Muscle of arm (tissue), 12 donors: ENCODE data around the gene ENG. TPM values are rescaled to one million over a fixed set of nuclear protein-coding genes. Genes with fewer than 3 reads are reported as not detected.
A peak's percentile ranks its signal among the peaks of the same experiment; 100 is the strongest.

ENCODE experiments used
- DNase-seq: peaks from one replicate; pipeline ENCODE4 v3.0.0-alpha.2; 2013
- polyA plus RNA-seq, 12 donors: library from polyadenylated mRNA; unstranded; fragments of 120-200 nt; gene quantifications; one replicate each; pipeline ENCODE4 v1.2.1, GENCODE V29; 2013; ENCODE audit not compliant: insufficient read length in 12 of 12

ENG gene
- polyA plus RNA-seq, 12 donors, result 42.2 to 65.8 (median 47.4) TPM; not detected in 1

DNA sequence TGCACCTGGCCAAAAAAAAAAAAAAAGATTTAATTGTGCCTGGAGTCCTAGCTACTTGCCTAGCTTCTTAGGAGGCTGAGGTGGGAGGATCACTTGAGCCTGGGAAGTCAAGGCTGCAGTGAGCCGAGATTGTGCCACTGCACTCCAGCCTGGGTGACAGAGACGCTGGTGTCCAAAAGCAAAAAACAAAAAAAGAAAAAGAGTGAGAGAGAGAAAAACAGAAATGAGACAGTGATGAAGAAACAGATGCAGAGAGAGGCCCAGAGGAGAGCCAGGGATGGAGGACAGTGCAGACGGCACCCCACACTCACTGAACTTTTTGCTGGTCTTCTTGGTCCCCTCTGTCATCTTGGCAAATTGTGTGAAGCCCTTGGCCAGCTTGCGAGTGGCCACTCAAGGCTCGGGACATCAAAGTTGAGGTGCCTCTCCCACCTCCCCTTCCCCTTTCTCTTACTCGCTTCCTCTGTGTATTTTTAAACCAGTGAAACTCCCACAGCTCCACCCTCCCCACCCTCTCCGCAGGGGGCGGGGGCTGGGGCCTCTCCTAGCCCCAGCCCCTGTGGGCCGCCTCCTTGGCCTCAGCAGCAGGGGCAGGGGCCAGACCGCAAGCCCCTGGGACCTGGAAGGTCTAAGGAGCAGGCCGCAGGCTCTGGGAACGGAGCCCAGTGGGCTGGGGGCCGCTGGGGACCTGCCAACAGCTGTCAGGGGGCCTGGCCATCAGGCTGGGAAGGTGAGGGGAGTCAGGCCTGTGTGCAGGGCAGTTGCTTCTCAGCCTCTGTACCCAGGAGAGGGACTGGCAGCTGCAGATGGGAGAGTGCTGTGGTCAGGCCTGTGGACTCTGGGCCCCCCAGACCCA, 76.0 kb downstream of the ENG start, which contains the start of gene SH2D3C:
Gene SH2D3C, minus strand, starts transcription at position 387 of the 856 bp plus-strand sequence. Its CDS starts 39 bp downstream, at position 348.
- no peak for DNase-seq

DNA sequence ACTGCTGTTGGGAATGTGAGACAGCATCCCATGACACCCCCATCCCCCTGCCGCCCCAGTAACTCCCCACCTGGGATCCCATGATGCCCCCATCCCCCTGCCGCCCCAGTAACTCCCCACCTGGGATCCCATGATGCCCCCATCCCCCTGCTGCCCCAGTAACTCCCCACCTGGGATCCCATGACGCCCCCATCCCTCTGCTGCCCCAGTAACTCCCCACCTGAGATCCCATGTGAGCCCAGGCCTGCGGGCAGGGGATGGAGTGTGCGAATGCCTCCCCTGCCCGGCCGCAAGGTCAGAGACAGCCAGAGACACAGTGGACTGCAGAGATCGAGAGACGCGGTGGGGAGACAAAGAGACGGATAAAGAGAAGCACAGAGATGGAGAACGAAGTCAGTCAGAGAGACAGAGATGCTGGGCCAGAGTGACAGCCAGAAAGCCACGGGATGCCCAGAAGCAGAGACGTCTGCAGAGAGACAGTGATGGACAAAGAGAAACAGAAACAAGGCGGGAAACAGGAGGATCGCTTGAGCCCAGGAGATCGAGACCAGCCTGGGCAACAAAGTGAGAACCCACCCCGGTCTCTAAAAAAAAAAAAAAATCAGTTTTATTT, 77.0 kb downstream of the ENG start:
- DNase-seq, result no peak

DNA sequence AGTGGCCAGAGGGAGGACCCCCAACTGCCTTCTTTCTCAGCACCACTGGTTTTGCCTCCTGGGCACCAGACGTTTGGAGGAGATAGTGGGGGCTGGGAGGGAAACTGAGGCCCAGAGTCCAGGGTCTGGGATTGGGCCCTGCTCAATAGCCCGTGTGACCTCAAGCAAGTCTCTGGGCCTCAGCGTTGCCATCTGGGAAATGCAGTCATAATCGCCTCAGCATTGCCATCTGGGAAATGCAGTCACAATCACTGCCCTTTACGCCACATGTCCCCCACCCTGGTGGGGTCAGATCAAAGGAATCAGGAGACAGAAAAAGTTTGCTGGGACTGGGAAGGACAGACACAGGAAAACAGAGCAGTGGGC, 77.6 kb downstream of the ENG start:
- no peak for DNase-seq

DNA sequence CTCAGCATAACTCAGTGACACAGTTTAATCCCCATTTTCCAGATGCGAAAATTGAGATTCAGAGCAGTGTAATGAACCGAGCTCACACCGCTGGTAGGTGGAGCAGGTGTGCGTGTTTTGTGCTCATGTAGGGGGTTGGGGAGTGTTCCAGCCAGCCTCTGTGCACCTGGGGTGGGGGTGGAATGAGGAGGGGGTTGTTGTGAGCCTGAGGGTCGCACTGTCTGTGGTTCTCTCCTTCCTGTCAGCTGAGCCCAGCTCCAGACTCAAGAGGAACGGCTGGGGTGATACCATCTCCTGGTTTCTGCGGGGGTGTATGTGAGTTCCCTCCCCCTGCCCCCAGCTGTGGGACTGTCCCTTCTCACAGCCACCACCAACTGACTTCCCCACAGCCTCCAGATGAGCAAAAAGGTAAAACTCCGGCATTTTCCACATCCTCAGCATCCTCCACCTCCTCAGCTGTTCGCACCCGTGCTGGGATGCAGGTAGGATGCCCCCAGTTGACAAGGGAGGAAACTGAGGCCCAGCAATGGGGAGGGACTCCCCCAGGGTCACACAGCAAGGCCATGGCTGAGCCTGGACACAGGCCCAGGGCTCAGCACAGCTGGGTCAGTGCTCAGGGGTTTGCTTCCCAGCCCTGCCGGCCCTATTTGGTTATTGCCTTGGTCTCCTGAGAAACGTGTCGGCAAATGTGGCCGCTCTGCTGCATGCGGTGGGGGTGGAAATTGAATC, 78.1 kb downstream of the ENG start:
- DNase-seq, result no peak

DNA sequence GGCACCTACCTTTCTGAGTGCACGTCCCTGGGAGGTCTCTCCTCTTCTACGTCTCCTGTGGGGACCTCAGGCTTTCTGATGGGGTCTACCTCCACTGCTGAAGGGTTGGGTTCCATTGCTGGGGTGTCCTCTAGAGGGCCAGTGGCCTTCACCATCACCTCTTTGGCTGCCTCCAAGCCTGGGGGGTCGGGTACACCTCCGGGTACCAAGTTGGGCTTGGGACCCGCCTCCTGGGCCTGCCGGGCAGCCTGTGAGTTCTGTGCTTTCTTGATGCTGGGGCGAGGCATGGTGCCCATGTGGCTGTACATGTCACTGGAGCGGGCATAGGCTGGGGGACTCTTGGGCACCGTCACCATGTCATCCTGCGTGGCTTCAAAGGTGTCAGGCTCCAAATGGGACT, 80.5 kb downstream of the ENG start:
- DNase-seq, result no peak

DNA sequence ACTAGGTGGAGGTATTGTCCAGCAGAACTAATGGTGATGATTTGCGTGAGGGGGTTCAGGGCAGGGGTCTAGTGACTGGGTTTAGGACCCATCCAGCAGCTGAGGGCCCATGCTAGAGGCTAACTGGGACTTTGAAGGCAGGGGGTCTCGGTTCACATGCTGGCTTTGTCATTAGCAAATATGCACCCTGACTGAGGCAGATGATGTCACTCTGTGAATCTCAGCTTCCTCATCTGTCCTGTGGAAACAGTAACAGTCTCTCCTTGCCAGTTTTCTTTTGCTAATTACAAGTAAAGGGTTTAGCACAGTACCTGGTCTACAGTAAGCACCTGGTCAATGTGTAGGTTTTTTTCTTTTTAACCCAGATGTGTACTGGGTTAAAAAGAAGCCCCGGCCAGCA, 81.2 kb downstream of the ENG start:
- no peak for DNase-seq

DNA sequence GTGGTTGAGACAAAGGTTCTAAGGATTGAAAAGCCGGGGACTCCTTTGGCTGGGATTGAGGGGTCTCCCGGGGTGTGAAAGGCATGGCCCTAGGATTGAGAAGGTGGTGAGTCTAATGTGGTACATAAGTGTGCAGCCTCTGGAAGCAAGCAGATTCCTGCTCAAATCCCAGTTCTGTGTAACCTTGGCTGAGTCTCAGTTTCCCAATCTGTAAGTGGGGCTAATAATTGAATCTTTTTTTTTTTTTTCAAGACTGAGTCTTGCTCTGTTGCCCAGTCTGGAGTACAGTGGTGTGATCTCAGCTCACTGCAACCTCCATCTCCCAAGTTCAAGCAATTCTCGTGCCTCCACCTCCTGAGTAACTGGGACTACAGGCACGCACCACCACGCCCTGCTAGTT, 81.9 kb downstream of the ENG start:
- no peak for DNase-seq

DNA sequence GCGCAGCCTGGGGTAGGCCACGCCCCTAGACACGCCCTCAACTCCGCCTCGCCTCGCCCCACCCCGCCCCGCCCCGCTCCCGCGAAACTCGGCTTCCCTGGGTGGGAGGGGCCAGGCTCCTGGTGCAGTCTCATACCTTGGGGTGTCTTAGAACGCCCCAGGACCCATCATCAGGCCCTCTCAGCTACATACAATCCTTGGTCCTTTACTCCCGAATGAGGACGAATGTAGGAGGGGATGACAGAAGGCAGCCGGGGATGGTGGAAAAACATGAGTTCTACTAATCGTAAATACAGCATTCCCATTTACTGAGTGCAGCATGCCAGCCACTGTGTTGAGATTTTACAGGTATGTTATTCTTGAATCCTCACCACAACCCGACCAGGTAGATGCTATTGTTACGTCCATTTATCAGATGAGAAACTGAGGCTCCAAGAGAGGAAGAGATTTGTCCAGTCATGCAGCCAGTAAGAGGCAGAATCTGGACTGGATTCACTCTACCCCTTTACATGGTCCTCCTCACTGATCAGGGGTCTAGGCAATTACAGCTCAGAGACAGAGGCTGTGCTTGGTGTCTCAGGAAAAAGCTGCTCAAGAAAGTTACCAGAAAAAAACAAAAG, 82.8 kb downstream of the ENG start:
- no peak for DNase-seq

DNA sequence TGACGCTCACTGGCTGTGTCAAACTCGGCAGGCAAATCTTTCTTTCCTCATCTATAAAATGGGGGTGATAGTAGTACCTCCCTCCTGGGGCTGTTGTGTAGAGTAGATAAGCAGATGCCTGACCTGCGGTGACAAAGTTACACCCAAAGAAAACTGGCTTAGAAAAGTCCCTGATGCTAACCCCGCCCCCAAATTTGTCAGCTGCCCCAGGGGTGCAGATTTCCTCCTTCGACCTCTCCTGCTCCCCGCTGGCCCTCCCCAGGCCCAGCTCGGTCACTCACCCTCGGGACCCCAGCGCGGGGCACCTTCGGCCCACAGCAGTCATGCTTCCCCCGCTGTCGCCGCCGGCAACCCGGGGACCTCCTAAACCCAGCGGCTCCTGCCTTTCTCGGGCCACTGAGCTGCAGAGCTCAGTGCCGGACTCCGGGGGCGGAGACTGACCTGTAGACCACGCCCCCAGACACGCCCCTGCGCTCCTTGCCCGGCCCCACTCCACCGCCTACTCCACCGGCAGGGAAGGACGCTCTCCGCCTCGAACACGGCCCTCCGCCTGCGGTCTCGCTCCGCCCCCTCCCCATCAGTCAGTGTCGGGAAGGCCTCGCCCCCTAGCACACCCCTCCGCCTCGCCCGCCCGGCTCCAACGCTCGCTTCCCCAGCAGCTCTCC, 83.4 kb downstream of the ENG start:
- DNase-seq, result peak; percentile 95

DNA sequence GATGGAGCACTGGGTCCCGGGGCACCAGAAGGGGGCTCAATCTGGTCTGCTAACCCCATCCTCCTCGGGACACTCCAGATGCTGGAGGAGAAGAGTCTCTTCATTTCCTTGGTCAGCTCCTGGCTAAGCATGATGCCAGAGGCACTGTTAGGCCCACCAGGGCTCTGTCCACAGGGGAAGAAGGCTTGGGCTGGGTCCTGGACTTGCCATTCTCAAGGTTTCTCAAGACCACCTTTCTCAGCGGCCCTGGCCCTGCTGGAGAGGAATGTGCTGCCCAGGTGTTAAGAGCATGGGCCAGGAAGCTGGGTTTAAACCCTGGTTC, 83.9 kb downstream of the ENG start:
- DNase-seq, result no peak

DNA sequence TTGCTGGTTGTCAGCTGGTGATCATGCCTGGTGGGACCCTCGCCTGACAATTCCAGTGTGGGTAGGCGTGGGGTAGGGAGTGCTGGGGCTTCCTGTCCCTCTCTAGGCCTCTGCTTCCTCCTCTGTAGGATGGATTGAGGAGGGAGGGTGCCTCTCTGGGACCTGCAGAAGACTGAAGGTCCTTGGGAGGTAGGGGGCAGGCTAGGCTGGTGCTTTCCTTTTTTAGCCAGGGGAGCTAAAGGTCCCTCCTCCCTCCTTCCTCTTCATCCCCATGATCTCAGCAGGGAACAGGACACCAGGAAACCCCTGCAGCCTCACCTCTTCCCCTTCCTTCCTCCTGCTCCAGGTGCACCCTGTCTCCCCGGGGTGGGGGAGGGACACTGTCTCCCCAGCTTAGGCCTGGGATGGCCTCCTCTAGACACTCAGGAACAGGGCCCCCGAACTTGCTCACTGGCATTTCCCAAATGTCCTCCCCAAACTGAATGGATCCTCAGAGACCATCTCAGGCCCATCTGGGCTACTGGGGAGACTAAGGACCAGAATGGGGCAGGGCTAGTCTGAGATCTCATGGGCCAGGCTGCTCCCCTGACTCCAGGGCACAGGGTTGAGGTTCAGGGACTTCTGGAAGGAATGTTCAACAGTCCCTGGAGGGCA, 84.4 kb downstream of the ENG start:
- DNase-seq, result no peak

DNA sequence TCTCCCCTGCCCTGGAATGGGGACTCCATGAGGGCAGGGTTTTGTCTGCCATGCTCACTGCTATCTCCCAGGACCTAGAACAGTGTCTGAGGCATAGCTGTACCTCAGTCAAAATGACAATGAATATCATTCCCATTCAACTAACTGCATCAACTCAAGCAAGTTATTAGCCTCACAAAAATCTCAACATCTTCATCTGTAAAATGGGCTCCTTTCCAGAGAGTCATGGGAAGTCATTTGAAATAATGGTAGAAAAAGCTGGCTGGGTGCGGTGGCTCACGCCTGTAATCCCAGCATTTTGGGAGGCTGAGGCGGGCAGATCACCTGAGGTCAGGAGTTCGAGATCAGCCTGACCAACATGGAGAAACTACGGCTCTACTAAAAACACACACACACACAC, 85.4 kb downstream of the ENG start:
- DNase-seq, result no peak

DNA sequence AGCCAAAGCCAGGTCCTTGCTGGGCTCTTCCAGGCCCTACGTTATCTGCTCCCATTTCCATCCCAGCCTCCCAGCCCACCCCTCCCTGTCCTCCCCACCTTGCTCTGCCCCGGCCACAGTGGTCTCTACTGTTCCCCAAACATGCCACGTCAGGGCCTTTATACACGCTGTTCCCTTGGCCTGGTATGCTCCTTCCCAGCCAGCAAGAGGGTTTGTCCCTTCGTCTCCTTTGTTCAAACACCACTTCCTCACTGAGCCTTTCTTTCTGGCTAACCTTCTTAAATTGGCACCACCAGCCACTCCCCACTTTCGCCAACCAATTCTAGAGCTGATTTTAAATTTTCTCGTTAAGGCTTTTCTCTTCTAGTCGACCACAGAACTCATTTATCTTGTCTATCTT, 85.8 kb downstream of the ENG start:
- DNase-seq, result no peak

DNA sequence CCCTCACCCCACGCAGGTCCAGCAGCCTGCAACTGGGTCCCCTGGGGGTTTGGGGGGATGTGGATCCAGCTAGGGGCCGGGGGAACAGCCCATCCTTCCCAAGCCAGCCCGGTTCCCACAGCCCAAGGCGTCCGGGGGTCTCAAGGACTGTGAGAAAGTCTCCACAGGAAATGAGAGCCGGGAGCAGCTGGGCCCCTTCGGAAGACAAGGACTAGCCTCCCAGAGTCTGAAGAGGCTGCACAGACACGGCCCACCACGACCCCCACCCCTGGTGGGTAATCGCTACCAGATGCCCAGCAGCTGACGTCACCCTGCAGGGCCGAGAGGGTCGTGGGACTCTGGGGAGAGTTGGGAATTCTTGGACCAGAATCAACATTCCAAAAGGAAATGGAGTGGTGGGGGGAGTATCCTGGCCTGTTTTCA, 86.5 kb downstream of the ENG start:
- DNase-seq, result no peak

DNA sequence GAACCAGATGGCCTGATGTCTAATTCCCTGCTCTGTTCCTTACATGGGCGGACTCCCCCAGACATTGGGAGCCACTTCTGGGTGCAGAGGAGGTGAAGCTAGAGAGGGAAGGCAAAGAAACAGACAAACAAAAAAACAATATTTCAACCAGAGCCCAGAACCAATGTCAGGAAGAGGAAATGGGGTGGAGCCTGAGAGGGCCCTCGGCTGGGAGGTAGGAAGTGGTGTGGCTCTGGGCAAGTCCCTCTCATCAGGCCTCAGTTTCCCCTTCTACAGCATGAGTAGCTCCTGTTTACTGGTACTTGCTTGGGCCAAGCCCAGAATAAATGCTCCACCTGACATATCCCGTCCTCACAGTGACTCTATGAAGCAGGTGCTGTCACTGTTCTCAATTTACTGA, 87.0 kb downstream of the ENG start:
- DNase-seq, result no peak

DNA sequence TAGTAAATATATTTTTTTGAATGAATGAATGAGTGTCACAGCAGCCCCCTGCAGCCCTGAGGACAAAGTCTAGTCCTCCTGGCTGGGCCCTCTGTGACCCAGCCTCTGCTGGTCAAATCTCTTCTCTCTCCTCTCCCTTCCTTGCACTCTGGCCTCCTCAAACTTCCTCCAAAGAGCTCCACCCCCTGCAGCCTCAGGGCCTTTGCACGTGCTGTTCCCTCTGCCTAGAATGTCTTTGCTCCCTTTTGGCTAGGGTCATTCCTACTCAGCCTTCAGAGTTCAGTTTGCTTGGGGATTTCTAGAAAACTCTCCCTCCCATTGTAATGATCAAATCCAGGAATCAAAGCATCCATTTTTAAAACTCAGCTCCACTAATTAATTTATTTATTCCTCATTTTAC, 89.0 kb downstream of the ENG start:
- no peak for DNase-seq

Other genes with a start within 250 kb of the ENG start
- gene STXBP1, start 242.4 kb downstream of the ENG start, polyA plus RNA-seq, result 10 to 100 TPM in 11 of 12 donors, not detected in 1; 11.2 to 27.1 (median 14.7) TPM
- 1 to 10 TPM in 7 of 12 donors, under 1 TPM in 3, not detected in 2; 0.84 to 1.7 (median 1.0) TPM for gene CFAP157, start 147.7 kb downstream of the ENG start, polyA plus RNA-seq
- 1 to 10 TPM in 10 of 12 donors, not detected in 2; 4.0 to 8.8 (median 5.3) TPM for gene PTRH1, start 139.0 kb downstream of the ENG start, polyA plus RNA-seq
- gene TTC16, start 138.6 kb downstream of the ENG start, polyA plus RNA-seq, result under 1 TPM in 5 of 12 donors, not detected in 7; 0.03 to 0.17 (median 0.05) TPM
- 10 to 100 TPM in 1 of 12 donors, 1 to 10 TPM in 10, not detected in 1; 4.7 to 16.6 (median 7.0) TPM for gene TOR2A, start 119.4 kb downstream of the ENG start, polyA plus RNA-seq
- gene SH2D3C, start 76.0 kb downstream of the ENG start, polyA plus RNA-seq, result 10 to 100 TPM in 11 of 12 donors, not detected in 1; 13.5 to 40.7 (median 17.1) TPM
- gene CDK9, start 68.6 kb downstream of the ENG start, polyA plus RNA-seq, result 10 to 100 TPM in 11 of 12 donors, not detected in 1; 29.1 to 50.2 (median 38.6) TPM
- gene FPGS, start 51.8 kb downstream of the ENG start, polyA plus RNA-seq, result 10 to 100 TPM in 11 of 12 donors, not detected in 1; 32.7 to 60.9 (median 37.7) TPM
- 1,000 to 10,000 TPM in 5 of 12 donors, 100 to 1,000 TPM in 7; 441 to 7,878 (median 918) TPM for gene AK1, start 23.0 kb upstream of the ENG start, polyA plus RNA-seq
- gene ST6GALNAC6, start 44.9 kb upstream of the ENG start, polyA plus RNA-seq, result 10 to 100 TPM in 11 of 12 donors, not detected in 1; 37.0 to 62.6 (median 51.5) TPM
- 10 to 100 TPM in 11 of 12 donors, not detected in 1; 20.8 to 50.5 (median 32.7) TPM for gene ST6GALNAC4, start 62.4 kb upstream of the ENG start, polyA plus RNA-seq
- gene PIP5KL1, start 76.1 kb upstream of the ENG start, polyA plus RNA-seq, result 1 to 10 TPM in 9 of 12 donors, under 1 TPM in 1, not detected in 2; 0.83 to 4.1 (median 2.4) TPM
- 10 to 100 TPM in 11 of 12 donors, not detected in 1; 16.0 to 28.7 (median 20.7) TPM for gene DPM2, start 83.2 kb upstream of the ENG start, polyA plus RNA-seq
- 10 to 100 TPM in 11 of 12 donors, not detected in 1; 12.7 to 37.2 (median 14.9) TPM for gene EEIG1, start 126.3 kb upstream of the ENG start, polyA plus RNA-seq
- 10 to 100 TPM in 1 of 12 donors, 1 to 10 TPM in 10, not detected in 1; 6.5 to 21.2 (median 8.0) TPM for gene NAIF1, start 212.7 kb upstream of the ENG start, polyA plus RNA-seq
- gene SLC25A25, start 213.6 kb upstream of the ENG start, polyA plus RNA-seq, result 10 to 100 TPM in 11 of 12 donors, not detected in 1; 10.8 to 15.3 (median 11.6) TPM